GM12878 (cell line): ENCODE results near the gene GNG5.

Experiments
- SMARCA5 ChIP-seq: fragments of 450-650 bp; IDR thresholded peaks from 2 replicates; pipeline ENCODE4 v1.6.1; 2017; ENCODE audit warnings: mild to moderate bottlenecking
- TF ChIP-seq, protein P1 (sequence below): IDR thresholded peaks from 2 replicates; pipeline ENCODE4 v1.6.1; 2012; ENCODE audit warnings: low read length, inconsistent platforms
- TF ChIP-seq, protein P2 (sequence below), 3 experiments: IDR thresholded peaks in 2 of 3; conservative IDR thresholded peaks in 1 of 3; 2 replicates each; pipeline ENCODE4 v1.5.1; 2011; ENCODE audit warnings: low read depth in 3 of 3, low read length in 3 of 3, mild to moderate bottlenecking in 3 of 3, control low read depth in 2 of 3, moderate library complexity in 2 of 3, inconsistent platforms in 1 of 3, mixed read lengths in 1 of 3; ENCODE audit not compliant: control insufficient read depth in 2 of 3, insufficient read depth in 1 of 3; ENCODE audit errors: extremely low read depth in 1 of 3
- TF ChIP-seq, protein P3 (sequence below): IDR thresholded peaks from 2 replicates; pipeline ENCODE4 v1.6.1; 2012; ENCODE audit warnings: mild to moderate bottlenecking, low read depth, low read length
- TF ChIP-seq, protein P4 (sequence below): fragments of 450-650 bp; formaldehyde crosslinking; IDR thresholded peaks from 2 replicates; pipeline ENCODE4 v1.5.0; 2022; ENCODE audit warnings: mild to moderate bottlenecking, missing genetic modification characterization

DNA sequence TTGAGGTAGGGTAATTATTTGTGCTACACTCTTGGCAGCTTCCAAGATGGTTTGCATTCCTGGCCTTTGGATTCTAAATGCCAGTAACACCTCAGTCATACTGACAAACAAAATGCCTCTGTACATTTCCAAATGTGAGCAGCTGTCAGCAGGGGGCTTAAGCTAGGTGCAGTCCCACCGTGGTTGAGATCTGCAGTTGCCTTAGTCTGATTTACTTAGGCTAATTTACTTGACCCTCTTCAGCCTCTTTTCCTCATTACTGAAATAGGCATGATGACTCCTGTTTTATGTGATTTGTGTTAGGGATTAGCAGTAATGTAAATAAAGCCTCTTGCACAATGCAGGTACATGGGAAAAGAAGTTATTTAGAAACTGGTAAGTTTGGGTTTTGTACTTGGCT lies 13.7 kb downstream of the GNG5 start:
- TF ChIP-seq, protein P1, sequence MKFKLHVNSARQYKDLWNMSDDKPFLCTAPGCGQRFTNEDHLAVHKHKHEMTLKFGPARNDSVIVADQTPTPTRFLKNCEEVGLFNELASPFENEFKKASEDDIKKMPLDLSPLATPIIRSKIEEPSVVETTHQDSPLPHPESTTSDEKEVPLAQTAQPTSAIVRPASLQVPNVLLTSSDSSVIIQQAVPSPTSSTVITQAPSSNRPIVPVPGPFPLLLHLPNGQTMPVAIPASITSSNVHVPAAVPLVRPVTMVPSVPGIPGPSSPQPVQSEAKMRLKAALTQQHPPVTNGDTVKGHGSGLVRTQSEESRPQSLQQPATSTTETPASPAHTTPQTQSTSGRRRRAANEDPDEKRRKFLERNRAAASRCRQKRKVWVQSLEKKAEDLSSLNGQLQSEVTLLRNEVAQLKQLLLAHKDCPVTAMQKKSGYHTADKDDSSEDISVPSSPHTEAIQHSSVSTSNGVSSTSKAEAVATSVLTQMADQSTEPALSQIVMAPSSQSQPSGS = no peak
- TF ChIP-seq, protein P2, sequence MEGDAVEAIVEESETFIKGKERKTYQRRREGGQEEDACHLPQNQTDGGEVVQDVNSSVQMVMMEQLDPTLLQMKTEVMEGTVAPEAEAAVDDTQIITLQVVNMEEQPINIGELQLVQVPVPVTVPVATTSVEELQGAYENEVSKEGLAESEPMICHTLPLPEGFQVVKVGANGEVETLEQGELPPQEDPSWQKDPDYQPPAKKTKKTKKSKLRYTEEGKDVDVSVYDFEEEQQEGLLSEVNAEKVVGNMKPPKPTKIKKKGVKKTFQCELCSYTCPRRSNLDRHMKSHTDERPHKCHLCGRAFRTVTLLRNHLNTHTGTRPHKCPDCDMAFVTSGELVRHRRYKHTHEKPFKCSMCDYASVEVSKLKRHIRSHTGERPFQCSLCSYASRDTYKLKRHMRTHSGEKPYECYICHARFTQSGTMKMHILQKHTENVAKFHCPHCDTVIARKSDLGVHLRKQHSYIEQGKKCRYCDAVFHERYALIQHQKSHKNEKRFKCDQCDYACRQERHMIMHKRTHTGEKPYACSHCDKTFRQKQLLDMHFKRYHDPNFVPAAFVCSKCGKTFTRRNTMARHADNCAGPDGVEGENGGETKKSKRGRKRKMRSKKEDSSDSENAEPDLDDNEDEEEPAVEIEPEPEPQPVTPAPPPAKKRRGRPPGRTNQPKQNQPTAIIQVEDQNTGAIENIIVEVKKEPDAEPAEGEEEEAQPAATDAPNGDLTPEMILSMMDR (IDR thresholded peaks at IDR 0.05 in 2 of 3, conservative IDR thresholded peaks at IDR 0.05 in 1 of 3; ENCODE audit: control insufficient read depth in 2 of 3, extremely low read depth in 1 of 3, insufficient read depth in 1 of 3, low read depth in 3 of 3, low read length in 3 of 3) = no peak
- TF ChIP-seq, protein P3, sequence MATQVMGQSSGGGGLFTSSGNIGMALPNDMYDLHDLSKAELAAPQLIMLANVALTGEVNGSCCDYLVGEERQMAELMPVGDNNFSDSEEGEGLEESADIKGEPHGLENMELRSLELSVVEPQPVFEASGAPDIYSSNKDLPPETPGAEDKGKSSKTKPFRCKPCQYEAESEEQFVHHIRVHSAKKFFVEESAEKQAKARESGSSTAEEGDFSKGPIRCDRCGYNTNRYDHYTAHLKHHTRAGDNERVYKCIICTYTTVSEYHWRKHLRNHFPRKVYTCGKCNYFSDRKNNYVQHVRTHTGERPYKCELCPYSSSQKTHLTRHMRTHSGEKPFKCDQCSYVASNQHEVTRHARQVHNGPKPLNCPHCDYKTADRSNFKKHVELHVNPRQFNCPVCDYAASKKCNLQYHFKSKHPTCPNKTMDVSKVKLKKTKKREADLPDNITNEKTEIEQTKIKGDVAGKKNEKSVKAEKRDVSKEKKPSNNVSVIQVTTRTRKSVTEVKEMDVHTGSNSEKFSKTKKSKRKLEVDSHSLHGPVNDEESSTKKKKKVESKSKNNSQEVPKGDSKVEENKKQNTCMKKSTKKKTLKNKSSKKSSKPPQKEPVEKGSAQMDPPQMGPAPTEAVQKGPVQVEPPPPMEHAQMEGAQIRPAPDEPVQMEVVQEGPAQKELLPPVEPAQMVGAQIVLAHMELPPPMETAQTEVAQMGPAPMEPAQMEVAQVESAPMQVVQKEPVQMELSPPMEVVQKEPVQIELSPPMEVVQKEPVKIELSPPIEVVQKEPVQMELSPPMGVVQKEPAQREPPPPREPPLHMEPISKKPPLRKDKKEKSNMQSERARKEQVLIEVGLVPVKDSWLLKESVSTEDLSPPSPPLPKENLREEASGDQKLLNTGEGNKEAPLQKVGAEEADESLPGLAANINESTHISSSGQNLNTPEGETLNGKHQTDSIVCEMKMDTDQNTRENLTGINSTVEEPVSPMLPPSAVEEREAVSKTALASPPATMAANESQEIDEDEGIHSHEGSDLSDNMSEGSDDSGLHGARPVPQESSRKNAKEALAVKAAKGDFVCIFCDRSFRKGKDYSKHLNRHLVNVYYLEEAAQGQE = no peak
- TF ChIP-seq, protein P4, sequence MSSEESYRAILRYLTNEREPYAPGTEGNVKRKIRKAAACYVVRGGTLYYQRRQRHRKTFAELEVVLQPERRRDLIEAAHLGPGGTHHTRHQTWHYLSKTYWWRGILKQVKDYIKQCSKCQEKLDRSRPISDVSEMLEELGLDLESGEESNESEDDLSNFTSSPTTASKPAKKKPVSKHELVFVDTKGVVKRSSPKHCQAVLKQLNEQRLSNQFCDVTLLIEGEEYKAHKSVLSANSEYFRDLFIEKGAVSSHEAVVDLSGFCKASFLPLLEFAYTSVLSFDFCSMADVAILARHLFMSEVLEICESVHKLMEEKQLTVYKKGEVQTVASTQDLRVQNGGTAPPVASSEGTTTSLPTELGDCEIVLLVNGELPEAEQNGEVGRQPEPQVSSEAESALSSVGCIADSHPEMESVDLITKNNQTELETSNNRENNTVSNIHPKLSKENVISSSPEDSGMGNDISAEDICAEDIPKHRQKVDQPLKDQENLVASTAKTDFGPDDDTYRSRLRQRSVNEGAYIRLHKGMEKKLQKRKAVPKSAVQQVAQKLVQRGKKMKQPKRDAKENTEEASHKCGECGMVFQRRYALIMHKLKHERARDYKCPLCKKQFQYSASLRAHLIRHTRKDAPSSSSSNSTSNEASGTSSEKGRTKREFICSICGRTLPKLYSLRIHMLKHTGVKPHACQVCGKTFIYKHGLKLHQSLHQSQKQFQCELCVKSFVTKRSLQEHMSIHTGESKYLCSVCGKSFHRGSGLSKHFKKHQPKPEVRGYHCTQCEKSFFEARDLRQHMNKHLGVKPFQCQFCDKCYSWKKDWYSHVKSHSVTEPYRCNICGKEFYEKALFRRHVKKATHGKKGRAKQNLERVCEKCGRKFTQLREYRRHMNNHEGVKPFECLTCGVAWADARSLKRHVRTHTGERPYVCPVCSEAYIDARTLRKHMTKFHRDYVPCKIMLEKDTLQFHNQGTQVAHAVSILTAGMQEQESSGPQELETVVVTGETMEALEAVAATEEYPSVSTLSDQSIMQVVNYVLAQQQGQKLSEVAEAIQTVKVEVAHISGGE = no peak
- TF ChIP-seq SMARCA5 = no peak
